ENCODE results near the gene MPZL1.

The MPZL1 gene

DNA sequence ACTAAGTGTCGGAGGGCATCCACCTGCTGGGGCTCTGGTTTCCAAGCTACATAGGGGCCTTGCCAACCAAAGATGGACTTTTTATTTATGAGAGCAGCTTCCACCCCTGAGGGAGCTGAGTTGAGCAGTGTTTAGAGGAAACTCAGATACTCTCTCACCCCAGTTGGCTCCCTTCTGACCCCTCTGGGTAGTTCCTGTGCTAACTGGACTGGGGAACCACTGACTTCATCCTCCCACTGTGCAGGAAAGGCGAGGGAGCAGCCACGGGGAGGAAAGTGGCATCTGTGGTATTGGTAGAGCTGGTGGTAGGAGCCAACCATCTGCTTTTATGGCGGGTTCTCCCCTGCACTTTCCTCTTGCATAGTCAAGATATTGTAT lies 70.4 kb downstream of the MPZL1 start:
- Histone ChIP-seq H3K4me1 (ENCODE audit: control insufficient read depth, low read length) (no peaks in the 10 kb centered on the region), H3K79me2 (ENCODE audit: control insufficient read depth, low read length) (no peaks in the 10 kb centered on the region), H3K27me3 (ENCODE audit: control insufficient read depth, low read length) (no peaks in the 10 kb centered on the region), H3K36me3 (ENCODE audit: control insufficient read depth, low read length) (peaks cover 22% of the 10 kb centered on the region), H4K20me1 (ENCODE audit: control insufficient read depth, insufficient read depth, low read depth, low read length) (no peaks in the 10 kb centered on the region), H3K4me3 (ENCODE audit: low read length) (no peak overlapping the region), H3K9me2 (replicated peaks; ENCODE audit: control insufficient read depth, low read length) (no peaks in the 10 kb centered on the region), H3K9me3 (ENCODE audit: control insufficient read depth, insufficient read depth, low read length) (no peaks in the 10 kb centered on the region), H3F3A (ENCODE audit: control insufficient read depth, insufficient read depth) (no peaks in the 10 kb centered on the region), H3K27ac (ENCODE audit: low read depth, low read length) (no peak overlapping the region), H3K4me2 (ENCODE audit: low read length) (no peak overlapping the region)
- TF ChIP-seq EZH2phosphoT487 (IDR thresholded peaks at IDR 0.05; ENCODE audit: borderline replicate concordance, low read length) = no peak
- TF ChIP-seq, protein P1, sequence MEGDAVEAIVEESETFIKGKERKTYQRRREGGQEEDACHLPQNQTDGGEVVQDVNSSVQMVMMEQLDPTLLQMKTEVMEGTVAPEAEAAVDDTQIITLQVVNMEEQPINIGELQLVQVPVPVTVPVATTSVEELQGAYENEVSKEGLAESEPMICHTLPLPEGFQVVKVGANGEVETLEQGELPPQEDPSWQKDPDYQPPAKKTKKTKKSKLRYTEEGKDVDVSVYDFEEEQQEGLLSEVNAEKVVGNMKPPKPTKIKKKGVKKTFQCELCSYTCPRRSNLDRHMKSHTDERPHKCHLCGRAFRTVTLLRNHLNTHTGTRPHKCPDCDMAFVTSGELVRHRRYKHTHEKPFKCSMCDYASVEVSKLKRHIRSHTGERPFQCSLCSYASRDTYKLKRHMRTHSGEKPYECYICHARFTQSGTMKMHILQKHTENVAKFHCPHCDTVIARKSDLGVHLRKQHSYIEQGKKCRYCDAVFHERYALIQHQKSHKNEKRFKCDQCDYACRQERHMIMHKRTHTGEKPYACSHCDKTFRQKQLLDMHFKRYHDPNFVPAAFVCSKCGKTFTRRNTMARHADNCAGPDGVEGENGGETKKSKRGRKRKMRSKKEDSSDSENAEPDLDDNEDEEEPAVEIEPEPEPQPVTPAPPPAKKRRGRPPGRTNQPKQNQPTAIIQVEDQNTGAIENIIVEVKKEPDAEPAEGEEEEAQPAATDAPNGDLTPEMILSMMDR (IDR thresholded peaks at IDR 0.05; ENCODE audit: low read depth, low read length, poor library complexity, severe bottlenecking) = no peak

DNA sequence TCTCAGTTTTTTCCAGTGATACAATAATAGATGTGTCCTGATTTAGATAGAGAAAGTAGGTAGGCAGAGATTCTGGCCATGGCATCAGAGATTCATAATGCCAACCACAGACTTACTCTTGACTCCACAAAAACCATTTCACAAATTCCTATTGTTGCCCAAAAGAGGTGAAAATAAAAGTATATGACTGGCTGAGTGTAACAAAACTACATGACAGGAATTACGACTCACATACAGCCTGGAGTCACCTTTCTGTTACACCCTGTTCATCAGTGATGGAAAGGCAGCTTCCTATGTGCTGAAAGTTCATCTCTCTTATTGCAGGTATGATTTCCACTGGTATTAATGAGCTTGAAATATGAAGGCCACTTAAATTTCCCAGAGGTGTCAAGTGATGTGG lies 72.3 kb downstream of the MPZL1 start:
- no peaks in the 10 kb centered on the region for H3F3A ChIP-seq (ENCODE audit: control insufficient read depth, insufficient read depth)
- no peaks in the 10 kb centered on the region for H3K9me2 ChIP-seq (replicated peaks; ENCODE audit: control insufficient read depth, low read length)
- H3K27me3 ChIP-seq (ENCODE audit: control insufficient read depth, low read length) = no peaks in the 10 kb centered on the region
- no peaks in the 10 kb centered on the region for H3K9me3 ChIP-seq (ENCODE audit: control insufficient read depth, insufficient read depth, low read length)
- TF ChIP-seq, protein P1 (IDR thresholded peaks at IDR 0.05; ENCODE audit: low read depth, low read length, poor library complexity, severe bottlenecking) = no peak
- TF ChIP-seq EZH2phosphoT487 (IDR thresholded peaks at IDR 0.05; ENCODE audit: borderline replicate concordance, low read length) = no peak
- H3K79me2 ChIP-seq (ENCODE audit: control insufficient read depth, low read length) = no peaks in the 10 kb centered on the region
- no peaks in the 10 kb centered on the region for H3K4me1 ChIP-seq (ENCODE audit: control insufficient read depth, low read length)
- H3K4me2 ChIP-seq (ENCODE audit: low read length) = no peak overlapping the region
- peaks cover 9% of the 10 kb centered on the region; the same call in 1 of the 2 replicates for H3K36me3 ChIP-seq (ENCODE audit: control insufficient read depth, low read length)
- H4K20me1 ChIP-seq (ENCODE audit: control insufficient read depth, insufficient read depth, low read depth, low read length) = no peaks in the 10 kb centered on the region
- H3K27ac ChIP-seq (ENCODE audit: low read depth, low read length) = no peak overlapping the region
- no peak overlapping the region for H3K4me3 ChIP-seq (ENCODE audit: low read length)

DNA sequence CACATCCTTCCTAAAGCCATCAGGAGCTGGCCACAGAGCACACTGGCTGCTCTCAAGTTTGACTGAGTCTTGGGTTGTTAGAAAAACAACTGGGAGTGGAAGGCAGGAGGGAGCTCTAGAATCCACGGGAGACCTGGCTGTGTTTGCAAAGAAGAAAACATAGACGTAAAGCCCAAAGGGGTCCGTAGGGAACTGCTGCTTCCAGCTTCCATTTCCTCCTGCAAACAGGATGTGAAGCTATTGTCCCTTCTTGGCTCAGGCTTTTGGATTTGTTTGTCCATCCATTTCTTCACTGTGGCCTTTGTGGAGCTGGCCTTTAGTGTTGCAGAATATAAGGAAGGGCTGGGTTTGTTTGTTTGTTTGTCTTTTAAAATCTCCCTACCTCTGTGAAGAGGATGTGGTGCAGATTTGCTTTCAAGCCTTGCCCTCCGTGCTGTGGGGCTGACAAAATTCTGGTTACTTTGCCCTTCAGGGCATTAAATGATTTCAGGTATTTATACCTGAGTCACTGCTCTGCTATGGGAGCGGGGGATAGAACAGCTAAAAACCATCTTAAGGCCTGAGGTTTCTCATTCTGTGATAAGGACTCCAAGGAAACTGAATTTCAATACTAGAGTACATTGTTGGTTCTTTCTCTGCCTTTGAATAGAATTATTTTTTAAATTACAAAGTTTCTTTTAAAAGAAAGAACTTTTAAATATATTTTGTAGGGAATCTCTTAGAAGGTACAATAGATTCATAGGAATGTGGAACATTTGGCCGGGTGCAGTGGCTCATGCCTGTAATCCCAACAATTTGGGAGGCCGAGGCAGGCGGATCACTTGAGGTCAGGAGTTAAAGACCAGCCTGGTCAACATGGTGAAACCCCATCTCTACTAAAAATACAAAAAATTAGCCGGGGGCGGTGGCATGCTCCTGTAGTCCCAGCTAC lies 74.3 kb downstream of the MPZL1 start:
- TF ChIP-seq EZH2phosphoT487 (IDR thresholded peaks at IDR 0.05; ENCODE audit: borderline replicate concordance, low read length) = no peak
- Histone ChIP-seq H3K4me2 (ENCODE audit: low read length) (no peak overlapping the region), H3F3A (ENCODE audit: control insufficient read depth, insufficient read depth) (no peaks in the 10 kb centered on the region)

DNA sequence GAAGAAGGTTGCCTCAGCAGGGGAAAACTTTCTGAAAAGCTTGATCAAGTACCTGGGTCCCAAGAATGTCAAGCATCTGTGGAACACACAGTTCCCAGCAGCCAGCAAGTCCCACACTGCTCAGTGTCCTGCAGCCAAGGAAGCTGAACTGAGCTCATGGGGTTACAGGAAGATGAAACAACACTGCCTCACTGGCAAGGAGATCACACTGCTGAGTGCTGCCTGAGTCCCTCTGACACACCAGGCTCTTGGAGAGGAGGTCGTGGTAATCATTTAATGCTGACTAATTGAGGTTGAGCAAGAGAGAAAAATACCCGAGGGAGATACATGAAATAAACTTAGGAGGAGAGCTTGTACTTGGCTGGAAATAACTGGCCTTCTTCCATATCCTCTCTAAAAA lies 75.2 kb downstream of the MPZL1 start:
- Histone ChIP-seq H3K27me3 (ENCODE audit: control insufficient read depth, low read length) (no peaks in the 10 kb centered on the region), H3K27ac (ENCODE audit: low read depth, low read length) (no peak overlapping the region), H3K9me2 (replicated peaks; ENCODE audit: control insufficient read depth, low read length) (no peaks in the 10 kb centered on the region), H3K4me3 (ENCODE audit: low read length) (no peak overlapping the region), H3K4me1 (ENCODE audit: control insufficient read depth, low read length) (no peaks in the 10 kb centered on the region), H3F3A (ENCODE audit: control insufficient read depth, insufficient read depth) (no peaks in the 10 kb centered on the region), H3K9me3 (ENCODE audit: control insufficient read depth, insufficient read depth, low read length) (no peaks in the 10 kb centered on the region), H3K4me2 (ENCODE audit: low read length) (no peak overlapping the region), H3K36me3 (ENCODE audit: control insufficient read depth, low read length) (no peaks in the 10 kb centered on the region), H4K20me1 (ENCODE audit: control insufficient read depth, insufficient read depth, low read depth, low read length) (no peaks in the 10 kb centered on the region), H3K79me2 (ENCODE audit: control insufficient read depth, low read length) (no peaks in the 10 kb centered on the region)
- TF ChIP-seq EZH2phosphoT487 (IDR thresholded peaks at IDR 0.05; ENCODE audit: borderline replicate concordance, low read length) = no peak
- TF ChIP-seq, protein P1 (IDR thresholded peaks at IDR 0.05; ENCODE audit: low read depth, low read length, poor library complexity, severe bottlenecking) = no peak

More for the DNA sequence above, 74.3 kb downstream of the MPZL1 start:
- Histone ChIP-seq H3K27ac (ENCODE audit: low read depth, low read length) (no peak overlapping the region), H3K79me2 (ENCODE audit: control insufficient read depth, low read length) (no peaks in the 10 kb centered on the region), H3K9me2 (replicated peaks; ENCODE audit: control insufficient read depth, low read length) (no peaks in the 10 kb centered on the region), H4K20me1 (ENCODE audit: control insufficient read depth, insufficient read depth, low read depth, low read length) (no peaks in the 10 kb centered on the region), H3K27me3 (ENCODE audit: control insufficient read depth, low read length) (no peaks in the 10 kb centered on the region), H3K4me3 (ENCODE audit: low read length) (no peak overlapping the region), H3K9me3 (ENCODE audit: control insufficient read depth, insufficient read depth, low read length) (no peaks in the 10 kb centered on the region), H3K4me1 (ENCODE audit: control insufficient read depth, low read length) (no peaks in the 10 kb centered on the region), H3K36me3 (ENCODE audit: control insufficient read depth, low read length) (no peaks in the 10 kb centered on the region)

Data from DOHH2 (cell line).